Stimulated activated naive CD8-positive, alpha-beta T cell treated with anti-CD3 and anti-CD28 coated beads, Interleukin-15, Interleukin-2, amounts not matched to agents 100 U/mL and 50 U/mL, for 24 hours (primary cell): ENCODE measurements around the gene SLC25A47.
A peak's percentile ranks its signal among the peaks of the same experiment; 100 is the strongest.
"Not testable (repeated sequence)": the region's sequence is repeated elsewhere in the genome, so short reads cannot be mapped to it uniquely, and the experiment has no call there.

ENCODE experiments used
- ATAC-seq: fragments of 150-1000 bp; cut with Tn5 transposase; one replicate; pipeline ENCODE4 v1.10.0; 2021
- DNase-seq: peaks from one replicate; pipeline ENCODE4 v3.0.0; 2021

Gene SLC25A47

DNA sequence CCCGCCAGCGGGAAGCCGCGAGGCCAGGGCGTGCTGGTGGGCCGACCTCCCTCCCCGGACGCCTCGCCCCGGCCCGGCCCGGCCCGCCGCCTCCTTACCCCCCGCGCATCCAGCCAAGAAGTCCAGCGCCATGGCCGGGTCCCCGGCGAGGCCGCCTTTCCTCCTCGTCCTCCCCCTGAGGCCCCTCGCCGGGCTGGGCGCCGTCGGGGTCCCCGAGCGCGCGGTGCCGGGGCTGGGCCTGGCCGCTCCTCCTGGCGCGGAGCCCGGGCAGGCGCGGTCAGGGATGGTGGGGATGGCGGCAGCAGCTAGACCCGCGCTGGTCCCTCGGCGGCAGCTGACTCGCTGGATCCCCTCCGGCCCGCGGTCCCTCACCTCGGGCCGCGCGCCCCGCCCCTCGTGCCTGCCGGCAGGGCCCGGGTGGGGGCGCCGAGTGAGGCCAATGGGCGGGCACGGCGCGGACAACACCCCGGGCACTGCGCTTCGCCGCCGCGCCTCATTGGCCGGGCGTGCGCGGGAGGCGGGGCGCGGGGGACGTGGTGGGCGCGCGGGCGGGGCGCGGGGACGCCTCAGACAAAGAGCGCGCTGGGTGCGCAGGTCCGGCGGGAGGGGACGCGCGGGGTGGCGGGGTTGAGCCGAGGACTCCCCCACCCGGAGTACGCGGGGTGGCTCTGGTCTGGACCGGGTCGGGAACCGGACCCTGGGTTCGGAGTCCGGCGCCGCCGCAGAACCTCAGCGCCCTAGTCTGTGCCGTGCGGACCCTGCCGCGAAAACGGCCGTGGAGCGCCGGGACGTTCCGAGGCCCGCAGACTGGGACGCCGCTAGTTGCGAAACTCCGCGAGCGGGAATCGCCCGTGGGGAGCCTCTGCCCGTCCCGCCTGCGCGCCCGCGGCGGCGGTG is 16.8 kb upstream of the SLC25A47 start, which contains the start of gene SLC25A29:
Gene SLC25A29 (minus strand): TSS at position 344 of the 897 bp plus-strand sequence. CDS start 212 bp downstream, at position 132.
- DNase-seq (peak; percentile 86), ATAC-seq (peak; percentile 90)

DNA sequence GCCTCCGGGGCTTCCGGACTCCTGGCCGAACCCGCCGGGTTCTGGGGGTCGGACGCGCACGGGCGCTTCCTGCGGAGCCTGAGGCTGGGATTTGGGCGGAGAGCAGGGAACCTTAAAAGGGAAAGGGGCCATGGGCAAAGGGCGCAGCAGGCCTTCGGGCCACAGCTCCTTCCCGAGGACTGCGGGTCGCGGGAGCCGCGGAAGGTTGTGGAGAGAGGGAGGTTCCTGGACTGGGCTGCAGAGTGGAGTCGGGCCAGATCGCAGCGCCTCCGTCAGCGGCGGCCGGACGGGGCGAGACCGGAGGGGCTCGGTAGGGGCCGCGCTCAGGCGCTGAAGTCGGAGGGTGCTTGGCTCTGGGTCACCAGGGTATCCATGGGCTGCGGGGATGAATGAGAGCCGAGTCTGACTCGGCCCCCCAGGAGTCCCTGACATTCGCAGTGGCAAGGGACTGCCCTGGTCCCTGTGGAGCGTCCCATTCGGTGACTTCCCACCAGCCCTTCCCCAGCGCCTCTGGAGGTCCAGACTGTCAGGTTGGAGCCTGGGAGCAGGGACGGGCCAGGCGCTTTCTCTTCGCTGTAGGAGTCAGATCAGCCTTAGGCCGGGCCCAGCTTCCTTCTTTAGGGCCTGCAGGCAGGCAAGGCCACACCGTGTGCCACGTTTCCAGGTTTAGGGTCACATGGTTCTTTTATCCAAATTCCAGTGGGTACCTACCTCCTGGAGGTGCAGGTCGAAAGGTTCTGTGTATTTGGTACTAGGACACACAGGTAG is 16.0 kb upstream of the SLC25A47 start:
- no peak for DNase-seq
- no peak for ATAC-seq

GRCh38 chr14:100307766-100308426 is 15.2 kb upstream of the SLC25A47 start:
- DNase-seq (no peak), ATAC-seq (no peak)

GRCh38 chr14:100308427-100308792 is 14.7 kb upstream of the SLC25A47 start:
- ATAC-seq, DNase-seq: not testable (repeated sequence)

DNA sequence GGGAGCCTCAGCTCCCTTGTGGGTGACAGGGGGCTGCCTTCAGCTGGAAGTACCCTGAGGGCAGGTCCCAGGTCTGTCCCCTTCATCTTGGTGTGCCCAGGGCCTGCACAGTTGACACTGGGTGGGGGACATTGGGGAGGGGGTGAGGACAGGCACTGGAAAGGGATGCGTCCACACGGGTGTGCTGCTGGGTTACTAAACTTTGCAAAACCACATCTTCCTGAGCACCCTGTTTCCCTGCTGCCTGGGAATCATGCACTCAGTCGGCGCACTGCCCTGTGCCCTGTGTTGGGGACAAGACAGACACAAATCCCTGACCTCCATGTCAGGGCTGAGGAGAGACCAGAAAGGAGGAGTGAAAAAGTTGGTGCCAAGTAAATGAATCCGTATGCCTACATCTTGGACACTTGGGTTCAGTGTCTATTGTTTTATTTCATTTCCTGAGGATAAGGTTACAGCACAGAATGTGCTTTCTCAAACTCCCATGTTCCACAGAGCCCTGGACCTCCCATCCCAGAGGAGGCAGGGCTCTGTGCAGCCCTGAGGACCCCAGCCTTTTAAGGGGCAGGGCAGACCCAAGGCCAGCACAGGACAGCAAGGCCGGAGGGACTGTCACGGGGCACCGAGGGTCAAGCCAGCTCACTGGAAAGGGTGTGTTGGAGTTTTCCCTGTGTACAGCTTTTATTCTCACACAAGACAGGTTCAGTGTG is 14.0 kb upstream of the SLC25A47 start:
- ATAC-seq = no peak
- DNase-seq = no peak

GRCh38 chr14:100312110-100312876 is 10.8 kb upstream of the SLC25A47 start:
- ATAC-seq, DNase-seq: not testable (repeated sequence)

GRCh38 chr14:100312877-100313400 is 10.2 kb upstream of the SLC25A47 start:
- ATAC-seq = no peak

GRCh38 chr14:100313464-100314230 is 9.5 kb upstream of the SLC25A47 start:
- no peak for ATAC-seq
- DNase-seq = no peak

More at GRCh38 chr14:100312877-100313400, 10.2 kb upstream of the SLC25A47 start:
- DNase-seq = no peak

- ATAC-seq (no peak), DNase-seq (no peak)
Observed at GRCh38 chr14:100314724-100315123, 8.4 kb upstream of the SLC25A47 start.

DNA sequence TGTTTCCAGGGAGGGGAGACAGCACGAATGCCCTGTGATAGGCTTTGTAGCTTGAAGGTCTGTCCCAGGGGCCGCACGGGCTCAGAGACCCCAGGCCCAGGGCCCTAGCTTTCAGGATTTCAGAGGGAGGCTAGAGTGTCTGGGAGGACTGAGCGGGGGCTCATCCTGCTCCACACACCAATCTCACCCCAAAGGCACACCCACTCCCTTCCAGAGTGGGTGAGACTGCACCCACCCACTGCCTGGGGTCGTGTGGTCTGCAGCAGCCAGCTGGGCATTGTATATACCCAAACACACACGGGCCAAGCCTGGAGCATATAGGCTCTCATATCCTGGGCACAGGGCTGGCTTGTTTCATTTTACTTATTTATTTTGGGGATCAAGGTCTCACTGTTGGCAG is 5.8 kb upstream of the SLC25A47 start:
- ATAC-seq = no peak
- no peak for DNase-seq

GRCh38 chr14:100317912-100318808 is 5.0 kb upstream of the SLC25A47 start:
- peak; percentile 84 for DNase-seq
- peak; percentile 94 for ATAC-seq

GRCh38 chr14:100320157-100320856 is 2.8 kb upstream of the SLC25A47 start:
- DNase-seq (no peak), ATAC-seq (no peak)

- no peak for DNase-seq
- ATAC-seq = no peak
Observed at GRCh38 chr14:100321473-100322137, 1.5 kb upstream of the SLC25A47 start.

DNA sequence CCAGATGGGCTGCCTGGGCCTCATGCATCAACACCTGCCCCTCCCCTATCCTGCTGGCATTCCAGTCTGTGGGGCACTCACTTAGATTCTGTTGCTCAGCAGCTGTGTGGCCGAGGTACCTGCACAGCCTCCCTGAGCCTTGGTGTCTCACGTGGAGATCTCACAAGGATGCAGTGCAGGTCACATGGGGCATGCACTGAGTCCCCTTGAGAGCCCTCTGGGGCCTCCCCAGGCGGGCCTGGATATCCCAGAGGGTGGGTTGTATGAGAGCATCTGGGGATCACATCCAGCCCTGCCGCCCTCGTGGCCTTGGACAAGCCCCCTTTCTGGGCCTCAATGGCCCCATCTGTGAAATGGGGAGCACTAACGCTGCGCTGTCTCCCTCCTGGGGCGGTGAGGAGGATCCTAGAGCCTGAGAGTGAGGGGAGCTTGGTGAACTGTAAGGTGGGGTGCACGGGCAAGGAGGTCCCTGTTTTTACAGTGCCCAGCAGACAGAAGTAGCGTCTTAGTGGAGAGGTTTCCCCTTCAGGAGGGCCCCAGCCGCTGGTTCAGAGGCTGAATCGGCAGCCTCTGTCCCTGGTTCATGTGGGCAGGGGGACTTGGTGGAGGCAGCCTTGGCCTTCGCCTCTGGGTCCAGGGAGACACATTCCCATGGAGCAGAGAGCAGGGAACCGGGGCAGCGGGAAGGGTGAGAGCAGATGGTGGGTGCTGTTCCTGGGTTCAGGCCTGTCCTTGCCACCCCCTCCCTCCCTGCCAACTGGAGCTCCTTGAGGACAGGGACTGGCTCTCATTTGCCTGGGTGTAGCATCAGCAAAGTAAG is 791 bp upstream of the SLC25A47 start:
- no peak for ATAC-seq
- no peak for DNase-seq

GRCh38 chr14:100323942-100324307 is 786 bp downstream of the SLC25A47 start:
- DNase-seq (no peak), ATAC-seq (no peak)

GRCh38 chr14:100325231-100325632 is 2.1 kb downstream of the SLC25A47 start:
- no peak for ATAC-seq
- DNase-seq = no peak

DNA sequence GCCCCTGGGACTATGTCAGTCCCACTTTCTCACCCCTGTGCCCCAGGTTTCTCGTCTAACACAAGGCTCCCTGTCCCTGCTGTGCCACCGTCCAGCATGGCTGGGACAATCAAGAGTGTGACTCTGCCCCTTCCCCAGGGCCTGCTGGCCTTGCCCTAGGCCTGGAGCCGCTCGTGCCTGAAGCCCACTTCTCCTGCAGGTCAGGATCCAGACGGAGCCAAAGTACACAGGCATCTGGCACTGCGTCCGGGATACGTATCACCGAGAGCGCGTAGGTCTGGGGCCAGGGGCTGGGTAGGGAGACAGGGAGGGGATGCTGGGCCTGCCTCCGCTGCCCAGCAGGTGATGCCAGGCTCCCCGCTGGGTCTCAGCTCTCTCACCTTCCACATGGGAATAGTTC is 2.8 kb downstream of the SLC25A47 start:
- ATAC-seq = no peak
- no peak for DNase-seq
